ENCODE measurements around the gene ING3. TPM values are rescaled to one million over a fixed set of nuclear protein-coding genes. Genes with fewer than 3 reads are reported as not detected.

The ING3 gene
- total and polyA plus RNA-seq, 9 of the 15 experiments (the other 6 are each of a cell fraction or from before 2014, with no cell fraction given), result 22.8 to 233 (median 50.4) TPM

GRCh38 chr7:121006711-121007315, 56.2 kb downstream of the ING3 start (continued):
- TF ChIP-seq MGA (IDR thresholded peaks at IDR 0.05) (no peak), DPF2 (IDR thresholded peaks at IDR 0.05) (peak; percentile 86), CHAMP1 (IDR thresholded peaks at IDR 0.05) (peak; percentile 69; the same call in 1 of the 2 replicates), RHOXF2B (CRISPR knock-in tag; conservative IDR thresholded peaks at IDR 0.05) (no peak), MBD2 (IDR thresholded peaks at IDR 0.05; ENCODE audit: borderline replicate concordance, low read depth) (no peak), HCFC1 (IDR thresholded peaks at IDR 0.05; ENCODE audit: low read depth, low read length) (no peak), IRF1 (CRISPR knock-in tag; IDR thresholded peaks at IDR 0.05; ENCODE audit: borderline replicate concordance) (no peak), E4F1 (CRISPR knock-in tag; IDR thresholded peaks at IDR 0.05; ENCODE audit: borderline replicate concordance) (no peak), DMBX1 (CRISPR knock-in tag; IDR thresholded peaks at IDR 0.05; ENCODE audit: borderline replicate concordance) (peak; percentile 49; the same call in 1 of the 2 replicates)
